SU-DHL-6 (cell line): ENCODE measurements around the gene RNASET2.
A peak's percentile ranks its signal among the peaks of the same experiment; 100 is the strongest.

Experiments
- H2AFZ ChIP-seq: fragments of 200-600 bp; sonication (generic); 2 replicates; pipeline ENCODE4 v1.6.1; 2014; ENCODE audit warnings: low read depth, mild to moderate bottlenecking, moderate library complexity, mixed read lengths, antibody characterized with exemption, low read length; ENCODE audit not compliant: severe bottlenecking
- H3F3A ChIP-seq: fragments of 200-600 bp; shearing (Covaris generic); 2 replicates; pipeline ENCODE4 v1.6.0; 2016; ENCODE audit warnings: antibody characterized with exemption, mild to moderate bottlenecking; ENCODE audit not compliant: insufficient read depth
- H3K27ac ChIP-seq: fragments of 200-600 bp; sonication (generic); 2 replicates; pipeline ENCODE4 v1.5.1; 2016; ENCODE audit warnings: low read depth, mild to moderate bottlenecking, low read length, moderate library complexity, mixed read lengths
- H3K27me3 ChIP-seq: fragments of 200-600 bp; sonication (generic), shearing (Covaris generic); 2 replicates; pipeline ENCODE4 v1.6.0; 2014; ENCODE audit warnings: mild to moderate bottlenecking, low read length
- H3K36me3 ChIP-seq: fragments of 200-600 bp; sonication (generic); 2 replicates; pipeline ENCODE4 v1.6.1; 2014; ENCODE audit warnings: mild to moderate bottlenecking, low read length, mixed read lengths
- H3K4me2 ChIP-seq: fragments of 300-600, 200-600 bp; shearing (Covaris generic), sonication (generic); 2 replicates; pipeline ENCODE4 v1.6.0; 2014; ENCODE audit warnings: low read length, low read depth, mild to moderate bottlenecking; ENCODE audit not compliant: poor library complexity, severe bottlenecking
- H3K4me3 ChIP-seq: fragments of 200-600 bp; sonication (generic); 2 replicates; pipeline ENCODE4 v1.5.1; 2014; ENCODE audit warnings: antibody characterized with exemption, low read length, mild to moderate bottlenecking, mixed read lengths; ENCODE audit not compliant: insufficient read depth, poor library complexity, severe bottlenecking
- H3K79me2 ChIP-seq: fragments of 200-600 bp; sonication (generic); 2 replicates; pipeline ENCODE4 v1.6.1; 2014; ENCODE audit warnings: mild to moderate bottlenecking, low read length, moderate library complexity; ENCODE audit not compliant: insufficient read depth
- H3K9ac ChIP-seq: fragments of 200-600 bp; sonication (generic); 2 replicates; pipeline ENCODE4 v1.7.0; 2014; ENCODE audit warnings: mild to moderate bottlenecking, low read length
- H3K9me2 ChIP-seq: fragments of 200-600 bp; sonication (generic); replicated peaks from 2 replicates; pipeline ENCODE4 v1.6.1; 2014; ENCODE audit warnings: low read length; ENCODE audit not compliant: insufficient read depth
- H3K9me3 ChIP-seq: fragments of 200-600 bp; sonication (generic); 2 replicates; pipeline ENCODE4 v1.6.1; 2014; ENCODE audit warnings: low read length, mixed read lengths; ENCODE audit not compliant: insufficient read depth
- H4K20me1 ChIP-seq: fragments of 200-600 bp; sonication (generic); 2 replicates; pipeline ENCODE4 v1.6.1; 2014; ENCODE audit warnings: low read depth, mild to moderate bottlenecking, antibody characterized with exemption, low read length, moderate library complexity, mixed read lengths
- CTCF ChIP-seq: fragments of 200-600 bp; sonication (generic); IDR thresholded peaks from one replicate; pipeline ENCODE4 v1.5.1; 2017; ENCODE audit warnings: antibody characterized with exemption, mild to moderate bottlenecking, low read length, moderate library complexity; ENCODE audit not compliant: insufficient read depth, poor library complexity, severe bottlenecking
- EZH2phosphoT487 ChIP-seq: fragments of 200-600 bp; sonication (generic), shearing (Covaris generic); conservative IDR thresholded peaks from 2 replicates; pipeline ENCODE4 v1.6.1; 2018; ENCODE audit warnings: mild to moderate bottlenecking, antibody characterized with exemption, low read length, moderate library complexity, mixed read lengths

RNASET2 gene

GRCh38 chr6:166997768-166998255, 41.5 kb upstream of the RNASET2 start:
- Histone ChIP-seq H3K4me3 (peak overlapping the region; percentile 91), H3K9me3 (no peaks in the 10 kb centered on the region), H3K9me2 (no peaks in the 10 kb centered on the region), H3F3A (0 out of 2 replicates have a peak, but pooled peaks cover 6% of the 10 kb centered on the region), H3K9ac (peak overlapping the region; percentile 96), H3K4me2 (peak overlapping the region; percentile 50), H3K27ac (peak overlapping the region; percentile 80; the same call in 1 of the 2 replicates), H4K20me1 (peaks cover 18% of the 10 kb centered on the region), H3K27me3 (no peaks in the 10 kb centered on the region), H3K79me2 (peaks cover 88% of the 10 kb centered on the region), H3K36me3 (peaks cover 12% of the 10 kb centered on the region; the same call in 1 of the 2 replicates), H2AFZ (no peak overlapping the region)
- TF ChIP-seq EZH2phosphoT487, result no peak

DNA sequence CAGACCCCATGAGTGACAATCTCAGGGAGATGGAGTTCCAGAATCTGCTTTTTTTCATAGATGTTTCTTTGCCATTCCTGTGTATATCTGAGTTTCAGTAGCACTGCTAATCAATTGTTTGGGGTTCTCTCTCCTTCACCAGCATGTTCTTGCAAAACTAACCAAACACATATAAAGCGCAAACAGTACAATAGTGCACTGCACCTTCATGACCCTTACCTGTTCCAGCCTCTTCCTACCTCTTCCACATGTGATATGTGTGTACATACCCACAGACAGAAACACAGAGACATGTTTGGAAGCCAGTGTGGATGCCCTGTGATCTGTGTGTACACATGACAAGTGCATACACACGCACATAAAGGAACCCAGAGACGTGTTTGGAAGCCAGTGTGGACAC, 41.0 kb upstream of the RNASET2 start:
- TF ChIP-seq CTCF (no peak), EZH2phosphoT487 (no peak)
- Histone ChIP-seq H3K27me3 (no peaks in the 10 kb centered on the region), H3K36me3 (peaks cover 8% of the 10 kb centered on the region; the same call in 1 of the 2 replicates), H4K20me1 (peaks cover 15% of the 10 kb centered on the region; the same call in 1 of the 2 replicates), H3K4me3 (peak overlapping the region; percentile 91), H3K27ac (no peak overlapping the region), H3K9ac (peak overlapping the region; percentile 96), H3K9me3 (no peaks in the 10 kb centered on the region), H3K4me2 (peak overlapping the region; percentile 50), H3K79me2 (peaks cover 89% of the 10 kb centered on the region), H3F3A (0 out of 2 replicates have a peak, but pooled peaks cover 6% of the 10 kb centered on the region), H2AFZ (no peak overlapping the region), H3K9me2 (no peaks in the 10 kb centered on the region)

GRCh38 chr6:166996406-166996805, 40.1 kb upstream of the RNASET2 start:
- Histone ChIP-seq H3K9ac (no peak overlapping the region), H4K20me1 (peaks cover 15% of the 10 kb centered on the region; the same call in 1 of the 2 replicates), H3F3A (0 out of 2 replicates have a peak, but pooled peaks cover 6% of the 10 kb centered on the region), H3K27me3 (no peaks in the 10 kb centered on the region), H3K27ac (no peak overlapping the region), H3K36me3 (0 out of 2 replicates have a peak, but pooled peaks cover 6% of the 10 kb centered on the region), H3K79me2 (peaks cover 88% of the 10 kb centered on the region), H3K4me3 (no peak overlapping the region), H3K9me2 (no peaks in the 10 kb centered on the region), H3K4me2 (no peak overlapping the region), H2AFZ (no peak overlapping the region), H3K9me3 (no peaks in the 10 kb centered on the region)
- TF ChIP-seq CTCF, result no peak
- no peak for TF ChIP-seq EZH2phosphoT487

GRCh38 chr6:166989427-166990032, 33.2 kb upstream of the RNASET2 start:
- no peak overlapping the region for H3K4me3 ChIP-seq
- no peaks in the 10 kb centered on the region for H3K9me3 ChIP-seq
- H4K20me1 ChIP-seq, result peaks cover 4% of the 10 kb centered on the region; the same call in 1 of the 2 replicates
- no peak overlapping the region for H3K4me2 ChIP-seq
- peaks cover 85% of the 10 kb centered on the region for H3K79me2 ChIP-seq
- H3K36me3 ChIP-seq, result 0 out of 2 replicates have a peak, but pooled peaks cover 6% of the 10 kb centered on the region
- H2AFZ ChIP-seq, result no peak overlapping the region
- no peaks in the 10 kb centered on the region for H3K9me2 ChIP-seq
- H3K27me3 ChIP-seq, result no peaks in the 10 kb centered on the region
- TF ChIP-seq EZH2phosphoT487 (no peak), CTCF (peak; percentile 15)
- H3K9ac ChIP-seq, result no peak overlapping the region
- no peak overlapping the region for H3K27ac ChIP-seq
- no peaks in the 10 kb centered on the region for H3F3A ChIP-seq
